ENCODE measurements around the gene RBX1. TPM values are rescaled to one million over a fixed set of nuclear protein-coding genes. Genes with fewer than 3 reads are reported as not detected.

The RBX1 gene
- total RNA-seq, 1 donor from 2014 or later = 60.9 TPM

- Mint-ChIP-seq H3K4me1 (ENCODE audit: low read depth) (peaks cover 22% of the 10 kb centered on the region), H3K9me3 (ENCODE audit: low read depth) (peaks cover 5% of the 10 kb centered on the region), H3K4me3 (ENCODE audit: low read depth) (no peak overlapping the region), H3K27me3 (no peaks in the 10 kb centered on the region), H3K36me3 (ENCODE audit: insufficient read depth) (no peaks in the 10 kb centered on the region), H3K27ac (peak overlapping the region; percentile 43)
- DNase-seq (ENCODE audit: low spot score, unreplicated experiment) = no peak
- TF ChIP-seq CTCF (IDR thresholded peaks at IDR 0.05; ENCODE audit: unreplicated experiment) = no peak
Measured at GRCh38 chr22:41003976-41004375, 52.8 kb downstream of the RBX1 start.

- Mint-ChIP-seq H3K27me3 (no peaks in the 10 kb centered on the region), H3K36me3 (ENCODE audit: insufficient read depth) (no peaks in the 10 kb centered on the region), H3K4me1 (ENCODE audit: low read depth) (peaks cover 3% of the 10 kb centered on the region), H3K27ac (no peak overlapping the region), H3K9me3 (ENCODE audit: low read depth) (no peaks in the 10 kb centered on the region), H3K4me3 (ENCODE audit: low read depth) (no peak overlapping the region)
- no peak for TF ChIP-seq CTCF (IDR thresholded peaks at IDR 0.05; ENCODE audit: unreplicated experiment)
- DNase-seq (ENCODE audit: low spot score, unreplicated experiment) = no peak
Measured at GRCh38 chr22:41009222-41009948, 58.2 kb downstream of the RBX1 start.

DNA sequence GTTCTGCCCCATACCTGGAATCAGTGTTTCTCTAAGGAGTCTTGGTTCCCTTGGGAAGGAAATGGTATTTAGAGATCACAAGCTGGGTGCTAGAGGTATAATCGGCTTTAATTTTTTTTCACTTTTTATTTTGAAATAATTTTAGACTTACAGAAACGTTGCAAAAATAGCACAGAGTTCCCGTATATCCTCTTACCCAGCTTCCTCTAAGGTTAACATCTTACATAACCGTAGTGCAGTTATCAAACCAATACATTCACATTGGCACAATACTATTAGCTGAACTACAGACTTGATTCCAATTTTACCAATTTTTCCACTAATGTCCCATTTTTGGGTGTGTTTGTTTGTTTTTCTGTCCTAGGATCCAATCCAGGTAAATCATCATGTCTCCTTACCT is 63.8 kb downstream of the RBX1 start:
- TF ChIP-seq CTCF (IDR thresholded peaks at IDR 0.05; ENCODE audit: unreplicated experiment) = no peak
- H3K27me3 Mint-ChIP-seq = no peaks in the 10 kb centered on the region
- no peak overlapping the region for H3K4me3 Mint-ChIP-seq (ENCODE audit: low read depth)
- H3K4me1 Mint-ChIP-seq (ENCODE audit: low read depth) = peaks cover 3% of the 10 kb centered on the region
- H3K9me3 Mint-ChIP-seq (ENCODE audit: low read depth) = no peaks in the 10 kb centered on the region
- no peak overlapping the region for H3K27ac Mint-ChIP-seq
- no peaks in the 10 kb centered on the region for H3K36me3 Mint-ChIP-seq (ENCODE audit: insufficient read depth)
- DNase-seq (ENCODE audit: low spot score, unreplicated experiment) = no peak

DNA sequence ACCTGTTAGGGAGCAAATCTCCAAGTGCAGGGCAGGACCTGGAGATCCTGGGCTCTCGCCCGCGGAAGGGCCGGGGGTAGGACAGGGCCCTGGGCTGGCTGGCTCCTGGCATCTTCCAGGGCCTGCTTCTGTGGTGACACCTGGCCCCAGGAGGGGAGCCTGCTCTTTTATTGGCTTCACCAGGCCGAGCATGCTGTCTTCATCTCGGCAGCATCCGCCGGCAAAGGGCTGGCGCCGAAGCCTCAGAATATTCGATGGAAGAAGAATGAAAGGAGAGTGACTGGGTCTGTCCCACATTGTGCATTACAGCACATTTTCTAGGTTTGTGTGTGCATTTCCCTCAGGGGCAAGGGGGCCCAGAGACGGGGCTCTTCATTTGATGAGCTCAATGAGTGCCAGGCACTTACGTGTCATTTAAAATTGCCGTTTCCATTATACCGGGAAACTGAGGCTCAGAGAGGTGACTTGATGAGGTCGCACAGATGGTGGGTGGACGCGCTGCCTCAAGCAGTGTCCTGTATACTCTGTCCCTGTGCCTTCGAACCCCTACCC is 70.0 kb downstream of the RBX1 start:
- Mint-ChIP-seq H3K27ac (peak overlapping the region; percentile 99), H3K4me1 (ENCODE audit: low read depth) (peaks cover 10% of the 10 kb centered on the region), H3K27me3 (peaks cover 3% of the 10 kb centered on the region), H3K9me3 (ENCODE audit: low read depth) (no peaks in the 10 kb centered on the region), H3K36me3 (ENCODE audit: insufficient read depth) (no peaks in the 10 kb centered on the region), H3K4me3 (ENCODE audit: low read depth) (peak overlapping the region; percentile 91)
- DNase-seq (ENCODE audit: low spot score, unreplicated experiment) = no peak
- TF ChIP-seq CTCF (IDR thresholded peaks at IDR 0.05; ENCODE audit: unreplicated experiment) = no peak

DNA sequence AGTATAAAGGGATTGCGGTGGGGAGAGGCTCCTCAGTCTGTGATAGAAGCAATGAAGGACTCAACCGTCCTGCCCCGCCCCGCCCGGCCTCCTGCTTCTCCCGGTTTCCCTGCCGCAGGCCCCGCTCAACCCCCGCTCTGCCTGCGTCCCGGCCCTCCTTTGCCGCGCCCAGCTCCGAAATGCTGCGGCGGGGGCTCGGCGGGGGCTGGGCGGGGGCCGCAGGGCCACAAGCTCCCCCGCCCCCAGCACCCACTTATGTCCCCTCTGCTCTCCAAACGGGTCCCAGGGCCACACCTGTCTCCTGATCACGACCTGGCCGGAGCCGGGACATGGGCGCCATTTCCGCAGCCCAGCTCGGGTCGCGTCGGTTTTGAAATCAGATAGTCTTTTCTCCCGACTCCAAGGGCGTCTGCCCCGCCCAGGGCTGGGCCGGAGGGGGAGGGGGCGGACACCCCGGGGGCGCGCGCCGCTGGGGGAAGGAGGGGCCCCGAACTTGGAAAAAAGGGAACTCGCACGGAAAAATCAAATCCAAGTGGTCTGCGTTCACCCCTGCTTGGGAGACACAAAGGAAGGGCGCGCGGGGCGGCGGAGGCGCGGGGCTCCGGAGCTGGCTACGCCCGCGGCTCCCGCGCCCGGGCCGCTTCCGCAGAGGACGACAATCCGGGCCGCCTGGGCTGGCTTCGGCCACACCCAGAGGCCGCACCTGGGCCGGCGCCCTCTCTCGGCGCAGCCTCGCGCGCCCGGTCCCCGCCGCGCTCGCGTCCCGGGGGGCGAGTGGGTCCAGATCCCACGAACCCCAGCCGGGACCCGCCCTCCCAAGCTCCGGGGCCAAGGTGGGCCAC is 70.7 kb downstream of the RBX1 start:
- peaks cover 3% of the 10 kb centered on the region for H3K27me3 Mint-ChIP-seq
- no peaks in the 10 kb centered on the region for H3K9me3 Mint-ChIP-seq (ENCODE audit: low read depth)
- peak; percentile 67 for DNase-seq (ENCODE audit: low spot score, unreplicated experiment)
- peak overlapping the region; percentile 99 for H3K27ac Mint-ChIP-seq
- peaks cover 10% of the 10 kb centered on the region for H3K4me1 Mint-ChIP-seq (ENCODE audit: low read depth)
- H3K36me3 Mint-ChIP-seq (ENCODE audit: insufficient read depth) = no peaks in the 10 kb centered on the region
- peak overlapping the region; percentile 91 for H3K4me3 Mint-ChIP-seq (ENCODE audit: low read depth)
- TF ChIP-seq CTCF (IDR thresholded peaks at IDR 0.05; ENCODE audit: unreplicated experiment) = peak; percentile 38
